Fibroblast of lung (primary cell): ENCODE data around the gene IGIP. TPM values are rescaled to one million over a fixed set of nuclear protein-coding genes. Genes with fewer than 3 reads are reported as not detected.

Experiments used
- DNase-seq, 2 donors: peaks; one replicate each; pipeline versions ENCODE4 v3.0.0 to v3.0.0-alpha.2; 2010; ENCODE audit warnings: low read depth in 2 of 2
- H2AFZ ChIP-seq: 2 replicates; pipeline ENCODE4 v1.5.1; 2012; ENCODE audit warnings: low read length, control low read depth, inconsistent platforms
- H3K27ac ChIP-seq: 2 replicates; pipeline ENCODE4 v1.5.1; 2011; ENCODE audit warnings: low read length, control low read depth; ENCODE audit not compliant: insufficient read depth
- H3K27me3 ChIP-seq: 2 replicates; pipeline ENCODE4 v1.5.1; 2011; ENCODE audit warnings: mild to moderate bottlenecking, low read length; ENCODE audit not compliant: control insufficient read depth, insufficient read depth
- H3K36me3 ChIP-seq: 2 replicates; pipeline ENCODE4 v1.5.1; 2011; ENCODE audit warnings: low read length; ENCODE audit not compliant: control insufficient read depth, insufficient read depth
- H3K4me1 ChIP-seq: 2 replicates; pipeline ENCODE4 v1.5.1; 2011; ENCODE audit warnings: low read length; ENCODE audit not compliant: control insufficient read depth, insufficient read depth; ENCODE audit errors: extremely low read depth
- H3K4me2 ChIP-seq: 2 replicates; pipeline ENCODE4 v1.5.1; 2011; ENCODE audit warnings: low read length, control low read depth; ENCODE audit not compliant: insufficient read depth; ENCODE audit errors: extremely low read depth
- H3K4me3 ChIP-seq, 4 experiments: fragments of 200-600 bp in 1 of 4; sonication (generic) in 1 of 4; replicated peaks in 1 of 4; 2 replicates each; pipeline ENCODE4 v1.5.1; 2011 to 2016; ENCODE audit warnings: low read length in 4 of 4, low read depth in 3 of 4, mild to moderate bottlenecking in 3 of 4, control low read depth in 2 of 4, inconsistent platforms in 1 of 4, mixed read lengths in 1 of 4; ENCODE audit not compliant: insufficient read depth in 1 of 4; ENCODE audit errors: control extremely low read depth in 1 of 4
- H3K79me2 ChIP-seq: 2 replicates; pipeline ENCODE4 v1.5.1; 2012; ENCODE audit warnings: mild to moderate bottlenecking, low read length, inconsistent platforms; ENCODE audit not compliant: control insufficient read depth, insufficient read depth
- H3K9ac ChIP-seq: 2 replicates; pipeline ENCODE4 v1.5.1; 2011; ENCODE audit warnings: mild to moderate bottlenecking, low read length, control low read depth; ENCODE audit not compliant: insufficient read depth
- H3K9me3 ChIP-seq: 2 replicates; pipeline ENCODE4 v1.5.1; 2012; ENCODE audit warnings: low read depth, low read length; ENCODE audit not compliant: control insufficient read depth, insufficient read depth
- H4K20me1 ChIP-seq: 2 replicates; pipeline ENCODE4 v1.5.1; 2011; ENCODE audit warnings: low read length; ENCODE audit not compliant: control insufficient read depth, insufficient read depth; ENCODE audit errors: extremely low read depth
- CTCF ChIP-seq, 2 donors: IDR thresholded peaks in 1 of 2; conservative IDR thresholded peaks in 1 of 2; 1 replicate in 1 of 2; 2 replicates in 1 of 2; pipeline ENCODE4 v1.5.1; 2011 to 2012; ENCODE audit warnings: low read length in 2 of 2, control low read depth in 1 of 2, inconsistent platforms in 1 of 2, low read depth in 1 of 2, mild to moderate bottlenecking in 1 of 2
- EZH2 ChIP-seq: IDR thresholded peaks from 2 replicates; pipeline ENCODE4 v1.5.1; 2012; ENCODE audit warnings: low read length, control low read depth, mild to moderate bottlenecking; ENCODE audit errors: missing control alignments
- polyA plus RNA-seq, 2 donors: library from polyadenylated mRNA; depleted of rRNA in 1 of 2; stranded (reverse) in 1 of 2; unstranded in 1 of 2; fragments of >200 nt; gene quantifications; 2 replicates each; pipeline ENCODE4 v1.2.1, GENCODE V29; 2011 to 2012; ENCODE audit warnings: missing spikeins in 1 of 2
- total RNA-seq: library from RNA; depleted of rRNA; stranded (reverse); fragments of >200 nt; gene quantifications from 2 replicates; pipeline ENCODE4 v1.2.1, GENCODE V29; 2014

The IGIP gene
- total and polyA plus RNA-seq, 2 donors (not counting 1 experiment from before 2014, with no cell fraction given) = 3.8 to 11.7 TPM

- Histone ChIP-seq H3K9ac (no peak overlapping the region), H3K79me2 (peaks cover 74% of the 10 kb centered on the region), H3K4me3 (peak overlapping the region in 1 of 4 experiments; percentile 6), H3K27me3 (no peaks in the 10 kb centered on the region), H3K9me3 (no peaks in the 10 kb centered on the region), H3K27ac (no peak overlapping the region), H2AFZ (no peak overlapping the region), H3K4me1 (peaks cover 5% of the 10 kb centered on the region), H3K4me2 (no peak overlapping the region), H3K36me3 (no peaks in the 10 kb centered on the region), H4K20me1 (peaks cover 1% of the 10 kb centered on the region)
- TF ChIP-seq CTCF (conservative IDR thresholded peaks at IDR 0.05 in 1 of 2, IDR thresholded peaks at IDR 0.05 in 1 of 2; ENCODE audit: low read depth in 1 of 2, low read length in 2 of 2) (no peak), EZH2 (no peak)
- no peak for DNase-seq
Observed at GRCh38 chr5:140111011-140111858, 14.5 kb upstream of the IGIP start.

- Histone ChIP-seq H3K4me1 (peaks cover 6% of the 10 kb centered on the region), H3K4me3 (peak overlapping the region in 1 of 4 experiments; percentile 73), H3K36me3 (no peaks in the 10 kb centered on the region), H3K27ac (no peak overlapping the region), H3K27me3 (no peaks in the 10 kb centered on the region), H3K9me3 (no peaks in the 10 kb centered on the region), H2AFZ (no peak overlapping the region), H3K9ac (no peak overlapping the region), H3K79me2 (peaks cover 79% of the 10 kb centered on the region), H4K20me1 (peaks cover 3% of the 10 kb centered on the region), H3K4me2 (peak overlapping the region; percentile 94)
- no peak for TF ChIP-seq EZH2
- no peak for DNase-seq
Observed at GRCh38 chr5:140111859-140112551, 13.7 kb upstream of the IGIP start.

- H3K4me1 ChIP-seq = peaks cover 6% of the 10 kb centered on the region
- H3K4me3 ChIP-seq = peak overlapping the region; percentile 11 to 76 (median 74)
- no peaks in the 10 kb centered on the region for H3K27me3 ChIP-seq
- no peaks in the 10 kb centered on the region for H3K9me3 ChIP-seq
- peak overlapping the region; percentile 76 for H3K27ac ChIP-seq
- H3K9ac ChIP-seq = no peak overlapping the region
- TF ChIP-seq CTCF (conservative IDR thresholded peaks at IDR 0.05 in 1 of 2, IDR thresholded peaks at IDR 0.05 in 1 of 2; ENCODE audit: low read depth in 1 of 2, low read length in 2 of 2) = no peak
- no peak for TF ChIP-seq EZH2
- H2AFZ ChIP-seq = no peak overlapping the region
- DNase-seq = peak in 1 of 2 donors; percentile 47
- peaks cover 85% of the 10 kb centered on the region for H3K79me2 ChIP-seq
- no peaks in the 10 kb centered on the region for H3K36me3 ChIP-seq
- peak overlapping the region; percentile 94 for H3K4me2 ChIP-seq
- peaks cover 3% of the 10 kb centered on the region for H4K20me1 ChIP-seq
Observed at GRCh38 chr5:140112685-140113179, 13.0 kb upstream of the IGIP start.
